Mucosa of descending colon (tissue), 3 donors: Measurements from ENCODE around the gene INO80E. TPM values are rescaled to one million over a fixed set of nuclear protein-coding genes. Genes with fewer than 3 reads are reported as not detected.

Experiments used
- ATAC-seq: fragments of 200-7000 bp; cut with Tn5 transposase; one replicate; pipeline ENCODE4 v1.9.1; 2020; ENCODE audit warnings: mild to moderate bottlenecking, moderate library complexity
- DNase-seq, 3 donors: peaks; one replicate each; pipeline ENCODE4 v3.0.0-alpha.2; 2020
- H3K36me3 ChIP-seq: fragments of 200-600 bp; one replicate; pipeline ENCODE4 v1.8.0; 2021; ENCODE audit warnings: low read depth, mild to moderate bottlenecking
- H3K4me1 ChIP-seq: fragments of 200-600 bp; one replicate; pipeline ENCODE4 v1.8.0; 2021; ENCODE audit warnings: low read depth, mild to moderate bottlenecking
- H3K4me3 ChIP-seq: fragments of 200-600 bp; one replicate; pipeline ENCODE4 v1.8.0; 2021; ENCODE audit warnings: mild to moderate bottlenecking
- H3K9me3 ChIP-seq: fragments of 200-600 bp; one replicate; pipeline ENCODE4 v1.8.0; 2021; ENCODE audit warnings: mild to moderate bottlenecking
- intact Hi-C, 2 donors: fragments of 100-400 bp; cut with DNase I in 1 of 2; cut with micrococcal nuclease in 1 of 2; formaldehyde crosslinking; loops; one replicate each; pipeline versions ENCODE4 v1.11.0 to v1.11.1; 2022; cut with DNase I, micrococcal nuclease
- total RNA-seq, 3 donors: library from RNA; stranded (reverse); fragmentation: NEBNext Ultra II Directional in 2 of 3; extraction: Animal tissue kit (Norgen Biotek cat#: 25700) in 2 of 3; gene quantifications; one replicate each; pipeline versions ENCODE4 v1.2.1 to v1.2.4, GENCODE V29; 2021 to 2023
- TF ChIP-seq, protein P1 (sequence below): fragments of 200-600 bp; IDR thresholded peaks from one replicate; pipeline ENCODE4 v1.8.0; 2022; ENCODE audit warnings: antibody characterized with exemption, mild to moderate bottlenecking
- donor health status: DM: no; HTN: no; CAD: no; lungs with moderate emphysema.
- donor health status: DM: no; HTN: no; CAD: no.
- donor health status: DM: no; HTN: yes; CAD: no.

INO80E gene
- total RNA-seq, 3 donors from 2014 or later, result 71.2 to 79.5 (median 78.4) TPM

- Histone ChIP-seq H3K9me3 (no peaks in the 10 kb centered on the region), H3K36me3 (peaks cover under 1% of the 10 kb centered on the region), H3K4me3 (no peak overlapping the region), H3K4me1 (peaks cover 14% of the 10 kb centered on the region)
- intact Hi-C loops, result no loop called here
- ATAC-seq, result no peak
- no peak for DNase-seq
- TF ChIP-seq, protein P1, sequence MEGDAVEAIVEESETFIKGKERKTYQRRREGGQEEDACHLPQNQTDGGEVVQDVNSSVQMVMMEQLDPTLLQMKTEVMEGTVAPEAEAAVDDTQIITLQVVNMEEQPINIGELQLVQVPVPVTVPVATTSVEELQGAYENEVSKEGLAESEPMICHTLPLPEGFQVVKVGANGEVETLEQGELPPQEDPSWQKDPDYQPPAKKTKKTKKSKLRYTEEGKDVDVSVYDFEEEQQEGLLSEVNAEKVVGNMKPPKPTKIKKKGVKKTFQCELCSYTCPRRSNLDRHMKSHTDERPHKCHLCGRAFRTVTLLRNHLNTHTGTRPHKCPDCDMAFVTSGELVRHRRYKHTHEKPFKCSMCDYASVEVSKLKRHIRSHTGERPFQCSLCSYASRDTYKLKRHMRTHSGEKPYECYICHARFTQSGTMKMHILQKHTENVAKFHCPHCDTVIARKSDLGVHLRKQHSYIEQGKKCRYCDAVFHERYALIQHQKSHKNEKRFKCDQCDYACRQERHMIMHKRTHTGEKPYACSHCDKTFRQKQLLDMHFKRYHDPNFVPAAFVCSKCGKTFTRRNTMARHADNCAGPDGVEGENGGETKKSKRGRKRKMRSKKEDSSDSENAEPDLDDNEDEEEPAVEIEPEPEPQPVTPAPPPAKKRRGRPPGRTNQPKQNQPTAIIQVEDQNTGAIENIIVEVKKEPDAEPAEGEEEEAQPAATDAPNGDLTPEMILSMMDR, result no peak
Observed at GRCh38 chr16:29991571-29991904, 4.5 kb upstream of the INO80E start.

GRCh38 chr16:29992344-29992967 lies 3.6 kb upstream of the INO80E start:
- TF ChIP-seq, protein P1, result no peak
- intact Hi-C loops, result no loop called here
- DNase-seq (peak in 1 of 3 donors; percentile 22), ATAC-seq (no peak)
- Histone ChIP-seq H3K36me3 (no peaks in the 10 kb centered on the region), H3K4me1 (peaks cover 20% of the 10 kb centered on the region), H3K9me3 (no peaks in the 10 kb centered on the region), H3K4me3 (no peak overlapping the region)

DNA sequence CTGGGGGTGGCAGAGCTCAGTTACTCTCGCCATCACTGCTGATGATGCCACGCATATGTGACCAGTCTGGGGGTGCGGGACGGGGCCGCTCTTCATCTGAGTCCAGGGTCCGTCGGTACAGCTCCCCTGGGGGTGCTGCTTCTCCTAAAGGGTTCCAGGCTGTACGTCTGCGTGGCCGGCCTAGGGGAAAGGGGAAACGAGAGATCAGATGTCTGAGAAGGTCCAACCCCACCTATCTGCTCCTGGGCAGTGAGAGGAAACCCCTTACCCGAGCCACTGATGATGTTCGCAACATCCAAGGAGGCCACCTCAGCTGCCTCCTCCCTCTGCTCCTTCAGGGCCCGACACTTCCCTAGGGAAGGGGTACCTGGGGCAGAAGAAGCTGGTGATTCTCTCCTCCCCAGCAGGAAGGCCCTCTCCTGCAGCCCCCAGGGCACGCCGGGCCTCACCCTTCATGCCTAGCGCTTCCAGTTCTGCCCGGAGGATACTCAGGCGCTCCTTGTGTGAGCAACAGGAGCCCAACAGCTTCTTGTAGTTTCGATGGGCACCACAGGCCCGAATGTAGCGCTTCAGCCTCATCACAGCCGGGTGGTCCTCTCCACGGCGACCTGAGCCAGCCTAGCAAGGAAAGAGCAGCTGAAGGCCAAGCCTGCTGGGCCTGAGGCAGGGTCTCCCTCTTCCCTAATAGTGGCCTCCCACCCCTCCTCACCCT lies 2.7 kb upstream of the INO80E start:
- no peak overlapping the region for H3K4me3 ChIP-seq
- ATAC-seq, result no peak
- intact Hi-C loops, result no loop called here
- H3K36me3 ChIP-seq, result no peaks in the 10 kb centered on the region
- peaks cover 20% of the 10 kb centered on the region for H3K4me1 ChIP-seq
- H3K9me3 ChIP-seq, result no peaks in the 10 kb centered on the region
- TF ChIP-seq, protein P1, result no peak
- DNase-seq, result no peak

- DNase-seq (no peak), ATAC-seq (no peak)
- TF ChIP-seq, protein P1, result no peak
- intact Hi-C loops, result no loop called here
- H3K9me3 ChIP-seq, result no peaks in the 10 kb centered on the region
- no peak overlapping the region for H3K4me3 ChIP-seq
- H3K4me1 ChIP-seq, result peaks cover 20% of the 10 kb centered on the region
- H3K36me3 ChIP-seq, result no peaks in the 10 kb centered on the region
Observed at GRCh38 chr16:29993903-29994599, 2.0 kb upstream of the INO80E start.

GRCh38 chr16:29994600-29995323 lies 1.3 kb upstream of the INO80E start:
- DNase-seq (peak in 2 of 3 donors; percentile 85 to 91), ATAC-seq (peak; percentile 80)
- intact Hi-C loops, result no loop called here
- H3K4me3 ChIP-seq, result peak overlapping the region; percentile 49
- H3K36me3 ChIP-seq, result no peaks in the 10 kb centered on the region
- H3K9me3 ChIP-seq, result no peaks in the 10 kb centered on the region
- peaks cover 20% of the 10 kb centered on the region for H3K4me1 ChIP-seq
- TF ChIP-seq, protein P1, result no peak
